ENCODE measurements around the gene SPINT2. TPM values are rescaled to one million over a fixed set of nuclear protein-coding genes. Genes with fewer than 3 reads are reported as not detected.
"Not testable (repeated sequence)": the region's sequence is repeated elsewhere in the genome, so short reads cannot be mapped to it uniquely, and the experiment has no call there.

The SPINT2 gene
- total and polyA plus RNA-seq, 7 donors = 14.3 to 616 (median 20.7) TPM

GRCh38 chr19:38335949-38336637 is 71.7 kb downstream of the SPINT2 start:
- intact Hi-C loops (cut with DNase I) = loop anchor here (1.0 to 10.0 kb wide), 3 partner anchors 38 to 789 kb away; partner anchors contain the start of genes PAK4 and PSMD8
- DNase-seq = peak; percentile 99
- H3K36me3 ChIP-seq = peaks cover 0 to 6% (median 2%) of the 10 kb centered on the region in 4 donors
- peak overlapping the region; percentile 52 to 69 (median 64) for H3K4me3 ChIP-seq
- peak overlapping the region; percentile 92 to 98 (median 94) for H3K27ac ChIP-seq
- no peaks in the 10 kb centered on the region for H3K9me3 ChIP-seq
- peaks cover 0 to 17% (median 14%) of the 10 kb centered on the region in 4 donors for H3K4me1 ChIP-seq
- no peak for TF ChIP-seq EP300 (IDR thresholded peaks at IDR 0.05)
- peak in 1 of 2 donors; percentile 58 for TF ChIP-seq POLR2A (IDR thresholded peaks at IDR 0.05)
- peak; percentile 72 to 79 (median 76) for TF ChIP-seq POLR2AphosphoS5 (IDR thresholded peaks at IDR 0.05)
- no peak for TF ChIP-seq CTCF (IDR thresholded peaks at IDR 0.05)
- 1% methylated on average over 52 of the region's 52 CpGs for WGBS, 2 donors
- H3K27me3 ChIP-seq = no peaks in the 10 kb centered on the region

- peak overlapping the region; percentile 92 to 98 (median 94) for H3K27ac ChIP-seq
- H3K4me3 ChIP-seq = peak overlapping the region; percentile 52 to 69 (median 64)
- 2 to 6% methylated on average over 41 of the region's 41 CpGs for WGBS, 2 donors
- H3K9me3 ChIP-seq = no peaks in the 10 kb centered on the region
- peaks cover 0 to 6% (median 2%) of the 10 kb centered on the region in 4 donors for H3K36me3 ChIP-seq
- TF ChIP-seq POLR2AphosphoS5 (IDR thresholded peaks at IDR 0.05) (no peak), EP300 (IDR thresholded peaks at IDR 0.05) (no peak), POLR2A (IDR thresholded peaks at IDR 0.05) (no peak), CTCF (IDR thresholded peaks at IDR 0.05) (no peak)
- H3K27me3 ChIP-seq = no peaks in the 10 kb centered on the region
- peak; percentile 98 for DNase-seq
- intact Hi-C loops (cut with DNase I) = loop anchor here (1.0 to 10.0 kb wide), 2 partner anchors 38 to 788 kb away; partner anchors contain the start of genes PAK4 and PSMD8
- H3K4me1 ChIP-seq = peaks cover 0 to 17% (median 14%) of the 10 kb centered on the region in 4 donors
These were observed 72.4 kb downstream of the SPINT2 start for GRCh38 chr19:38336638-38337359.

- Histone ChIP-seq H3K27ac (peak overlapping the region; percentile 92 to 98 (median 94)), H3K9me3 (no peaks in the 10 kb centered on the region), H3K36me3 (peaks cover 0 to 6% (median 2%) of the 10 kb centered on the region in 4 donors), H3K4me3 (peak overlapping the region; percentile 52 to 69 (median 64)), H3K4me1 (peaks cover 0 to 17% (median 14%) of the 10 kb centered on the region in 4 donors), H3K27me3 (no peaks in the 10 kb centered on the region)
- intact Hi-C loops (cut with DNase I) = loop anchor here (10.0 kb wide), 1 partner anchor 787 kb away; the partner anchor contains the start of gene PAK4
- TF ChIP-seq EP300 (IDR thresholded peaks at IDR 0.05) (no peak), POLR2AphosphoS5 (IDR thresholded peaks at IDR 0.05) (no peak), CTCF (IDR thresholded peaks at IDR 0.05) (no peak), POLR2A (IDR thresholded peaks at IDR 0.05) (no peak)
- no peak for DNase-seq
- 51 to 66% methylated on average over 10 of the region's 10 CpGs for WGBS, 2 donors
These were observed 72.9 kb downstream of the SPINT2 start for GRCh38 chr19:38337360-38337653.

GRCh38 chr19:38339011-38339410 is 74.6 kb downstream of the SPINT2 start:
- DNase-seq, H3K9me3 ChIP-seq, H3K36me3 ChIP-seq, H3K4me3 ChIP-seq, H3K27ac ChIP-seq, H3K27me3 ChIP-seq: not testable (repeated sequence)
- peaks cover 0 to 17% (median 14%) of the 10 kb centered on the region in 4 donors for H3K4me1 ChIP-seq
- intact Hi-C loops (cut with DNase I) = loop anchor here (10.0 kb wide), 1 partner anchor 786 kb away; the partner anchor contains the start of gene PAK4
- WGBS, 2 donors = 56 to 70% methylated on average over 4 of the region's 4 CpGs

GRCh38 chr19:38340927-38341326 is 76.6 kb downstream of the SPINT2 start:
- peaks cover 0 to 6% (median 2%) of the 10 kb centered on the region in 4 donors for H3K36me3 ChIP-seq
- WGBS, 2 donors = 95 to 96% methylated on average over 2 of the region's 2 CpGs

More at GRCh38 chr19:38340927-38341326, 76.6 kb downstream of the SPINT2 start:
- H3K4me1 ChIP-seq = peaks cover 0 to 12% (median 8%) of the 10 kb centered on the region in 4 donors
- TF ChIP-seq POLR2AphosphoS5 (IDR thresholded peaks at IDR 0.05) (no peak), POLR2A (IDR thresholded peaks at IDR 0.05) (no peak), CTCF (IDR thresholded peaks at IDR 0.05) (no peak), EP300 (IDR thresholded peaks at IDR 0.05) (no peak)
- H3K27me3 ChIP-seq = no peaks in the 10 kb centered on the region
- H3K9me3 ChIP-seq = no peaks in the 10 kb centered on the region
- intact Hi-C loops (cut with DNase I) = no loop called here
- no peak overlapping the region for H3K4me3 ChIP-seq
- no peak overlapping the region for H3K27ac ChIP-seq
- DNase-seq = no peak

Measured in sigmoid colon (tissue), 7 donors.